HepG2 (cell line): ENCODE results near the gene MTCP1. TPM values are rescaled to one million over a fixed set of nuclear protein-coding genes. Genes with fewer than 3 reads are reported as not detected.
A peak's percentile ranks its signal among the peaks of the same experiment; 100 is the strongest.

Experiments used
- ATAC-seq: fragments of 200-7000 bp; cut with Tn5 transposase; 3 replicates; pipeline ENCODE4 v1.9.1; 2020; ENCODE audit warnings: mild to moderate bottlenecking, moderate library complexity
- BruUV-seq: library from RNA; stranded (reverse); fragments of 400-500 nt; replicated peaks from 2 replicates; lab custom pipeline; 2021; lab: Mats Ljungman, UMichigan
- CTCF ChIA-PET: fragments of 300-600 bp; formaldehyde crosslinking; extraction: SDS; loops from one replicate; lab custom pipeline; 2021; ENCODE audit warnings: low total read pairs, inconsistent platforms, low intra/inter-chr PET ratio; lab: Yijun Ruan, JAX
- POLR2A ChIA-PET: fragments of 350-600 bp; sonication (Branson Sonifier 250); formaldehyde crosslinking; loops from one replicate; lab custom pipeline; 2020; ENCODE audit warnings: antibody characterized with exemption, inconsistent platforms; lab: Yijun Ruan, JAX
- DNase-seq: peaks from one replicate; pipeline ENCODE4 v3.0.0-alpha.2; 2015; ENCODE audit warnings: low spot score
- FAIRE-seq: peaks from 3 replicates; lab custom pipeline; 2011; peaks lifted over from hg19 to GRCh38; lab: Jason Lieb, UNC
- H2AFZ ChIP-seq: one replicate; pipeline ENCODE4 v1.6.1; 2011; ENCODE audit warnings: low read length, inconsistent platforms
- H3K27ac ChIP-seq: fragments of 300-600 bp; 3 replicates; pipeline ENCODE4 v1.8.0; 2011; ENCODE audit warnings: mixed run types, mild to moderate bottlenecking, mixed read lengths, low read length, inconsistent platforms; ENCODE audit not compliant: insufficient read depth; ENCODE audit errors: extremely low read length
- H3K27me3 ChIP-seq, 2 experiments: fragments of 200-600 bp in 1 of 2; 2 replicates in 1 of 2; 3 replicates in 1 of 2; pipeline versions ENCODE4 v1.6.0 to v1.8.0; 2011; ENCODE audit warnings: low read length in 2 of 2, mild to moderate bottlenecking in 2 of 2, moderate library complexity in 2 of 2, inconsistent platforms in 1 of 2; ENCODE audit not compliant: insufficient read depth in 2 of 2, control insufficient read depth in 1 of 2
- H3K36me3 ChIP-seq, 2 experiments: fragments of 200-600 bp in 1 of 2; replicated peaks in 1 of 2; 2 replicates in 1 of 2; 3 replicates in 1 of 2; pipeline versions ENCODE4 v1.5.1 to v1.8.0; 2011; ENCODE audit warnings: low read length in 2 of 2, inconsistent platforms in 1 of 2; ENCODE audit not compliant: insufficient read depth in 2 of 2, control insufficient read depth in 1 of 2
- H3K4me1 ChIP-seq: 2 replicates; pipeline ENCODE4 v1.5.1; 2012; ENCODE audit warnings: low read length, inconsistent platforms; ENCODE audit not compliant: insufficient read depth
- H3K4me2 ChIP-seq: 2 replicates; pipeline ENCODE4 v1.6.0; 2011; ENCODE audit warnings: low read depth, low read length, inconsistent platforms
- H3K4me3 ChIP-seq, 3 experiments: fragments of 200-600 bp in 1 of 3; sonication (generic), shearing (Covaris generic) in 1 of 3; replicated peaks in 1 of 3; 2 replicates each; pipeline ENCODE4 v1.5.1; 2011 to 2016; ENCODE audit warnings: low read length in 3 of 3, inconsistent platforms in 2 of 3, low read depth in 2 of 3, mild to moderate bottlenecking in 2 of 3, control low read depth in 1 of 3, mixed read lengths in 1 of 3; ENCODE audit not compliant: insufficient read depth in 1 of 3
- H3K79me2 ChIP-seq: one replicate; pipeline ENCODE4 v1.6.1; 2011; ENCODE audit warnings: low read length, inconsistent platforms; ENCODE audit not compliant: insufficient read depth
- H3K9ac ChIP-seq: 2 replicates; pipeline ENCODE4 v1.6.0; 2011; ENCODE audit warnings: mild to moderate bottlenecking, low read depth, low read length, inconsistent platforms; ENCODE audit not compliant: insufficient read depth
- H3K9me3 ChIP-seq: 2 replicates; pipeline ENCODE4 v1.5.1; 2012; ENCODE audit warnings: mild to moderate bottlenecking, low read length
- H4K20me1 ChIP-seq: 2 replicates; pipeline ENCODE4 v1.6.0; 2011; ENCODE audit warnings: inconsistent platforms, mild to moderate bottlenecking, low read length, moderate library complexity; ENCODE audit not compliant: insufficient read depth
- CREB3 ChIP-seq: sonication (generic); formaldehyde crosslinking; IDR thresholded peaks from 2 replicates; pipeline ENCODE4 v1.5.0; 2020; ENCODE audit warnings: missing genetic modification reagents
- FOXA1 ChIP-seq, 2 experiments: fragments of 450-650 bp in 1 of 2; sonication (generic) in 1 of 2; formaldehyde crosslinking in 1 of 2; IDR thresholded peaks; 2 replicates each; pipeline versions ENCODE4 v1.4.0 to v1.6.1; 2016 to 2020; ENCODE audit warnings: missing genetic modification reagents in 1 of 2
- MTA1 ChIP-seq: sonication (generic); formaldehyde crosslinking; IDR thresholded peaks from 2 replicates; pipeline ENCODE4 v1.4.0; 2020; ENCODE audit warnings: missing genetic modification reagents, mild to moderate bottlenecking, borderline replicate concordance
- NR2F1 ChIP-seq, 2 experiments: fragments of 450-650 bp in 1 of 2; formaldehyde crosslinking in 1 of 2; IDR thresholded peaks; 2 replicates each; pipeline versions ENCODE4 v1.5.0 to v1.6.1; 2016 to 2020; ENCODE audit warnings: mild to moderate bottlenecking in 1 of 2, missing compliant biosample characterization in 1 of 2, missing genetic modification reagents in 1 of 2, moderate library complexity in 1 of 2
- RARA ChIP-seq: IDR thresholded peaks from 2 replicates; pipeline ENCODE4 v1.6.1; 2016; ENCODE audit warnings: missing genetic modification reagents, missing compliant biosample characterization
- SAP130 ChIP-seq: IDR thresholded peaks from 2 replicates; pipeline ENCODE4 v1.6.1; 2016; ENCODE audit warnings: low read depth
- ZBTB43 ChIP-seq: sonication (generic); formaldehyde crosslinking; conservative IDR thresholded peaks from 2 replicates; pipeline ENCODE4 v1.4.0; 2020; ENCODE audit warnings: missing genetic modification reagents
- ZFY ChIP-seq: sonication (generic); formaldehyde crosslinking; IDR thresholded peaks from 2 replicates; pipeline ENCODE4 v1.4.0; 2020; ENCODE audit warnings: missing genetic modification reagents
- ZNF180 ChIP-seq: sonication (generic); formaldehyde crosslinking; IDR thresholded peaks from 2 replicates; pipeline ENCODE4 v1.4.0; 2020; ENCODE audit warnings: low read depth, missing genetic modification reagents, borderline replicate concordance
- ZNF451 ChIP-seq: sonication (generic); formaldehyde crosslinking; IDR thresholded peaks from 2 replicates; pipeline ENCODE4 v1.5.0; 2020; ENCODE audit warnings: mild to moderate bottlenecking, missing genetic modification reagents
- ZNF768 ChIP-seq: sonication (generic); formaldehyde crosslinking; IDR thresholded peaks from 2 replicates; pipeline ENCODE4 v1.4.0; 2020; ENCODE audit warnings: missing genetic modification reagents
- ZNF773 ChIP-seq: sonication (generic); formaldehyde crosslinking; IDR thresholded peaks from 2 replicates; pipeline ENCODE4 v1.4.0; 2020; ENCODE audit warnings: missing genetic modification reagents, borderline replicate concordance
- ZSCAN21 ChIP-seq: sonication (generic); formaldehyde crosslinking; IDR thresholded peaks from 2 replicates; pipeline ENCODE4 v1.8.0; 2022; ENCODE audit warnings: mild to moderate bottlenecking, missing genetic modification reagents, moderate library complexity, borderline replicate concordance
- WGBS: methylation state at CpG from one replicate; pipeline ENCODE4 v1.1.6; 2017; ENCODE audit warnings: low lambda C conversion rate; 5-methylcytosine and 5-hydroxymethylcytosine counted together
- in situ Hi-C: cut with HindIII; loops from 2 replicates; pipeline ENCODE4 v1.10.0; 2017; ENCODE audit warnings: low pct_unique_long_range_greater_than_20kb; ENCODE audit not compliant: extremely low pct_ligation_motif_present
- intact Hi-C: fragments of 100-400 bp; cut with micrococcal nuclease; formaldehyde crosslinking; loops from one replicate; pipeline ENCODE4 v1.10.0; 2022; ENCODE audit not compliant: unreplicated experiment
- polyA plus RNA-seq, 8 experiments: library from polyadenylated mRNA; depleted of rRNA in 3 of 8; stranded (reverse) in 7 of 8; unstranded in 1 of 8; fragments of >200 nt; fragmentation: Illumina TruSeq in 4 of 8; extraction: Trizol in 4 of 8; gene quantifications; 2 replicates each; pipeline versions ENCODE4 v1.2.1 to v1.2.3, GENCODE V29; 2011 to 2016; ENCODE audit warnings: low read depth in 4 of 8, missing spikeins in 1 of 8, mixed read lengths in 1 of 8; ENCODE audit not compliant: insufficient read depth in 1 of 8
- total RNA-seq, 5 experiments: library from RNA; depleted of rRNA; stranded (reverse); fragments of >200 nt; fragmentation: Illumina TruSeq; extraction: Trizol; gene quantifications; 2 replicates each; pipeline ENCODE4 v1.2.3, GENCODE V29; 2016; ENCODE audit warnings: low read depth in 1 of 5
- TF ChIP-seq, protein P1 (sequence below): sonication (generic); formaldehyde crosslinking; IDR thresholded peaks from 2 replicates; pipeline ENCODE4 v1.4.0; 2020; ENCODE audit warnings: mild to moderate bottlenecking, missing genetic modification reagents

MTCP1 gene
- total and polyA plus RNA-seq, 2 of the 13 experiments (the other 11 are each of a cell fraction or from before 2014, with no cell fraction given): 5.1 to 18.9 TPM

DNA sequence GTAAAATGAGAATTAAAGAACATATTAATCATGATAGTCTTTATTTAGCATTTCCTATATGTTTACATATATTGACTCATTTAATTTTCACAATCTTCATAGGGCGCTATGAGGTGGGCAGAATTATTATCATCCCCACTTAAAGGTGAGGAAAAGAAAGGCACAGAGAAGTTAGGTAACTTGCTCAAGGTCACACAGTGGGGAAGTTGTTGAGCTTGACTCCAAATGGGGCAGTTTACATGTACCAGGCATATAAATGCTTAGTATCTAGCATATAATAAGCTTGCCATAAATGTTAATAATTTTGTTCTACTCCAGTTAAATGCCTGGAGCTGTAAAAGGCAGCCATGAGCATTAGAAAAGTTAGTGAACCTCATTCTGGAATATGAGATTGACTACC, 1.5 kb downstream of the MTCP1 start:
- Histone ChIP-seq H3K4me1 (peaks cover 45% of the 10 kb centered on the region), H3K9ac (peak overlapping the region; percentile 71; the same call in 1 of the 2 replicates), H3K4me2 (peak overlapping the region; percentile 78), H3K79me2 (peaks cover 25% of the 10 kb centered on the region), H3K27ac (no peak overlapping the region), H3K4me3 (peak overlapping the region; percentile 72 to 86 (median 77); a peak in 4 of 6 replicates), H3K9me3 (no peaks in the 10 kb centered on the region), H4K20me1 (no peaks in the 10 kb centered on the region), H3K36me3 (peaks cover 0 to 6% of the 10 kb centered on the region in 2 experiments; a peak in 1 of 5 replicates), H2AFZ (no peak overlapping the region), H3K27me3 (no peaks in the 10 kb centered on the region)
- intact Hi-C loops: no loop called here
- TF ChIP-seq, protein P1, sequence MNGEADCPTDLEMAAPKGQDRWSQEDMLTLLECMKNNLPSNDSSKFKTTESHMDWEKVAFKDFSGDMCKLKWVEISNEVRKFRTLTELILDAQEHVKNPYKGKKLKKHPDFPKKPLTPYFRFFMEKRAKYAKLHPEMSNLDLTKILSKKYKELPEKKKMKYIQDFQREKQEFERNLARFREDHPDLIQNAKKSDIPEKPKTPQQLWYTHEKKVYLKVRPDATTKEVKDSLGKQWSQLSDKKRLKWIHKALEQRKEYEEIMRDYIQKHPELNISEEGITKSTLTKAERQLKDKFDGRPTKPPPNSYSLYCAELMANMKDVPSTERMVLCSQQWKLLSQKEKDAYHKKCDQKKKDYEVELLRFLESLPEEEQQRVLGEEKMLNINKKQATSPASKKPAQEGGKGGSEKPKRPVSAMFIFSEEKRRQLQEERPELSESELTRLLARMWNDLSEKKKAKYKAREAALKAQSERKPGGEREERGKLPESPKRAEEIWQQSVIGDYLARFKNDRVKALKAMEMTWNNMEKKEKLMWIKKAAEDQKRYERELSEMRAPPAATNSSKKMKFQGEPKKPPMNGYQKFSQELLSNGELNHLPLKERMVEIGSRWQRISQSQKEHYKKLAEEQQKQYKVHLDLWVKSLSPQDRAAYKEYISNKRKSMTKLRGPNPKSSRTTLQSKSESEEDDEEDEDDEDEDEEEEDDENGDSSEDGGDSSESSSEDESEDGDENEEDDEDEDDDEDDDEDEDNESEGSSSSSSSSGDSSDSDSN (CRISPR knock-in tag): no peak
- TF ChIP-seq ZNF768: peak; percentile 50; the same call in 1 of the 2 replicates
- DNase-seq: no peak
- ChIA-PET POLR2A (no interaction called here), CTCF (no interaction called here)
- WGBS: 95% methylated on average over 1 of the region's 1 CpG
- no peak for ATAC-seq
- in situ Hi-C loops: no loop called here
- BruUV-seq: no TSS peak
- no peak for FAIRE-seq

GRCh38 chrX:155068165-155068564, 2.8 kb downstream of the MTCP1 start:
- Histone ChIP-seq H3K4me2 (no peak overlapping the region), H4K20me1 (no peaks in the 10 kb centered on the region), H3K4me3 (no peak overlapping the region), H3K79me2 (peaks cover 23% of the 10 kb centered on the region), H3K4me1 (peaks cover 33% of the 10 kb centered on the region), H3K9ac (no peak overlapping the region), H3K9me3 (no peaks in the 10 kb centered on the region), H3K36me3 (no peaks in the 10 kb centered on the region), H2AFZ (no peak overlapping the region), H3K27me3 (no peaks in the 10 kb centered on the region), H3K27ac (no peak overlapping the region)
- in situ Hi-C loops: no loop called here
- no CpG with 5 or more reads among the region's 1 CpG for WGBS
- intact Hi-C loops: no loop called here
- DNase-seq: peak; percentile 46
- BruUV-seq: no TSS peak
- peak; percentile 12; the same call in 1 of the 3 replicates for ATAC-seq
- POLR2A ChIA-PET: no interaction called here
- peak; percentile 74 for FAIRE-seq
- CTCF ChIA-PET: no interaction called here
- TF ChIP-seq ZNF451 (no peak), MTA1 (no peak), ZFY (CRISPR knock-in tag) (peak; percentile 20; the same call in 1 of the 2 replicates), ZBTB43 (CRISPR knock-in tag) (no peak), CREB3 (CRISPR knock-in tag) (no peak), ZNF773 (CRISPR knock-in tag) (no peak), FOXA1 (IDR thresholded peaks at IDR 0.05) (no peak), FOXA1 (CRISPR knock-in tag; IDR thresholded peaks at IDR 0.05) (peak; percentile 63), RARA (CRISPR knock-in tag) (peak; percentile 23; the same call in 1 of the 2 replicates), SAP130 (peak; percentile 27; the same call in 1 of the 2 replicates), ZSCAN21 (CRISPR knock-in tag) (no peak), NR2F1 (CRISPR knock-in tag; IDR thresholded peaks at IDR 0.05) (peak; percentile 47 to 51; a peak in 2 of 4 replicates), ZNF180 (CRISPR knock-in tag) (no peak)
